PC-9 (cell line): ENCODE results near the gene FAXDC2. TPM values are rescaled to one million over a fixed set of nuclear protein-coding genes. Genes with fewer than 3 reads are reported as not detected.

Source experiments
- BruUV-seq: library from RNA; stranded (reverse); fragments of 400-500 nt; replicated peaks from 2 replicates; lab custom pipeline; 2021; lab: Mats Ljungman, UMichigan
- CTCF ChIA-PET: fragments of 300-600 bp; sonication (Branson Sonifier 250); formaldehyde crosslinking; loops from one replicate; lab custom pipeline; 2022; ENCODE audit warnings: antibody characterized with exemption; lab: Charles Lee
- POLR2A ChIA-PET: fragments of 300-600 bp; sonication (Branson Sonifier 250); formaldehyde crosslinking; loops from one replicate; lab custom pipeline; 2022; ENCODE audit warnings: antibody characterized with exemption; ENCODE audit not compliant: unreplicated experiment; lab: Charles Lee
- DNase-seq, 2 experiments: peaks; one replicate each; pipeline versions ENCODE4 v3.0.0 to v3.0.0-alpha.2; 2015 to 2022; ENCODE audit warnings: mixed read lengths in 1 of 2
- H2AFZ ChIP-seq: fragments of 200-600 bp; sonication (generic); 2 replicates; pipeline ENCODE4 v1.8.1; 2017; ENCODE audit warnings: antibody characterized with exemption
- H3F3A ChIP-seq: fragments of 200-600 bp; sonication (generic); 2 replicates; pipeline ENCODE4 v1.8.1; 2017; ENCODE audit warnings: antibody characterized with exemption, mild to moderate bottlenecking, low read depth; ENCODE audit not compliant: insufficient read depth
- H3K27ac ChIP-seq: fragments of 200-600 bp; sonication (generic); 2 replicates; pipeline ENCODE4 v1.6.1; 2016; ENCODE audit warnings: mixed run types
- H3K27me3 ChIP-seq: fragments of 200-600 bp; sonication (generic); 2 replicates; pipeline ENCODE4 v1.6.1; 2016; ENCODE audit warnings: low read depth, mixed run types; ENCODE audit not compliant: insufficient read depth
- H3K36me3 ChIP-seq: fragments of 200-600 bp; sonication (generic); 2 replicates; pipeline ENCODE4 v1.6.1; 2016; ENCODE audit warnings: low read depth, mixed run types
- H3K4me1 ChIP-seq: fragments of 200-600 bp; sonication (generic); replicated peaks from 2 replicates; pipeline ENCODE4 v1.6.1; 2016; ENCODE audit warnings: mixed run types; ENCODE audit not compliant: insufficient read depth
- H3K4me2 ChIP-seq: fragments of 200-600 bp; sonication (generic); 2 replicates; pipeline ENCODE4 v1.6.1; 2017; ENCODE audit warnings: mixed run types
- H3K4me3 ChIP-seq: fragments of 200-600 bp; sonication (generic); 2 replicates; pipeline ENCODE4 v1.6.1; 2016; ENCODE audit warnings: mixed run types
- H3K79me2 ChIP-seq: fragments of 200-600 bp; sonication (generic); 2 replicates; pipeline ENCODE4 v1.6.1; 2017; ENCODE audit warnings: low read depth, mixed run types
- H3K9me2 ChIP-seq: fragments of 200-600 bp; sonication (generic); 2 replicates; pipeline ENCODE4 v1.8.1; 2017; ENCODE audit warnings: mild to moderate bottlenecking; ENCODE audit not compliant: insufficient read depth
- H3K9me3 ChIP-seq: fragments of 200-600 bp; sonication (generic); 2 replicates; pipeline ENCODE4 v1.8.1; 2016; ENCODE audit warnings: low read depth; ENCODE audit not compliant: insufficient read depth
- H4K20me1 ChIP-seq: fragments of 200-600 bp; sonication (generic); 2 replicates; pipeline ENCODE4 v1.8.1; 2017; ENCODE audit not compliant: insufficient read depth
- EZH2 ChIP-seq: fragments of 200-600 bp; sonication (generic); IDR thresholded peaks from 2 replicates; pipeline ENCODE4 v1.8.0; 2017; ENCODE audit warnings: antibody characterized with exemption, low read depth
- intact Hi-C: fragments of 100-400 bp; cut with micrococcal nuclease; formaldehyde crosslinking; loops from one replicate; pipeline ENCODE4 v1.10.0; 2022; ENCODE audit not compliant: unreplicated experiment
- total RNA-seq: library from RNA; stranded (reverse); gene quantifications from 2 replicates; pipeline ENCODE4 v1.2.3, GENCODE V29; 2021
- TF ChIP-seq, protein P1 (sequence below): fragments of 200-600 bp; sonication (generic); conservative IDR thresholded peaks from 2 replicates; pipeline ENCODE4 v1.6.1; 2017; ENCODE audit warnings: mixed run types, antibody characterized with exemption, mild to moderate bottlenecking, moderate library complexity

FAXDC2 gene
- total RNA-seq, 1 experiment from 2014 or later: 0.70 TPM

DNA sequence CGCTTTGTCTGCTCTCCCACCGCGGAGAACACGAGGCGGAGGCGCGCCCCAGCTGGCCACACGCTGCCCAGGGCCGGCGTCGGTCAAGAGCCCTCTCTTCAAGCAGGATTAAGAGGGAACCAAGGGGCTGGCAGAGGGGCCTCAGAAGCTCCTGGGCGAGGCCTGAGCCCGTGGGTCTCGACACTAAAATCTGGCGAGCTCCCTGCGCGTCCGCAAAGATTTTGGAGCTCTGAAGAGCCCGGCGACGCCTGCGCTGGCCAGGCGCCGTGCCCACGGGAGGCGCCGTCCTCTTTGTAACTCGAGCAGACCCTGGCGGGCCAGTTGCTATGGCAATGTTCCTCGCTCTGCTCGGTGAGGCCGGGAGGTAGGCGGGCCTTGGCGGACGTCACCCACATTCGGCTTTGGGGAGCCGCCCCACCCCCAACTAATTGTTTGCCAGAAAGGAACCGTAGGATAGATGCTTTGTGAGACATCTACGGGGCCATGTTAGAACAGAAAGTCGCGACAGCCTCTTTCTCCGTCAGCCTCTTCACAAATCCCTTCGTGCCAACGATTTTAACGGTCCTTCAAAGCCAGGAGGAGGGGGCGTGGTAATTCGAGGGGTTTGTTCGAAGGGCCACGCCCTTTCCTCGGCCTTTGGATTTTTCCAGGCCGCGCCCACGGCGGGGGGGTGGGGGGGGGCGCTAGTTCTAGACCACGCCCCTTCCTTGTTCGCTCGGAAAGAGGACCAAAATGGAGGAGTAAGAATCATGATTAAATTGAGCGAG, 7.3 kb upstream of the FAXDC2 start:
- peaks cover 24% of the 10 kb centered on the region for H3K4me1 ChIP-seq
- POLR2A ChIA-PET: interaction anchor here (0.6 to 2.1 kb wide), 3 partner anchors 28 to 144 kb away, joined by 4 to 16 read pairs (median 4); partner anchors contain the start of gene GEMIN5
- DNase-seq: peak; percentile 88 to 94

DNA sequence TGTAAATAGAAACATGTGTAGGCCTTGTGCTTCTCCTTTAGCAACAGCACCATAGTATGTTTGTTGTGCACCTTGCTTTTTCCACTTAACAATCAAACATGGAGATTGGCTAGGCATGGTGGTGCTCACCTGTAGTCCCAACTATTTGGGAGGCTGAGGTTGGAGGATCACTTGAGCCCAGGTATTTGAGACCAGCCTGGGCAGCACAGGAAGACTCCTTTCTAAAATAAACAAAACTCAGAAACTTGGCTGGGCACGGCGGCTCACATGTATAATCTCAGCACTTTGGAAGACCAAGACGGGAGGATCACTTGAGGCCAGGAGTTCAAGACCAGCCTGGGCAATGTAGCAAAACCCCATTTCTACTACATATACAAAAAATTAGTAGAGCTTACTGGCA, 948 bp upstream of the FAXDC2 start:
- no peak overlapping the region for H2AFZ ChIP-seq
- no peak overlapping the region for H3K4me2 ChIP-seq
- H3K36me3 ChIP-seq: no peaks in the 10 kb centered on the region
- no peak overlapping the region for H3K4me3 ChIP-seq
- intact Hi-C loops: loop anchor here (10.0 kb wide), 1 partner anchor 407 kb away; the partner anchor contains the start of gene SAP30L
- CTCF ChIA-PET: no interaction called here
- POLR2A ChIA-PET: no interaction called here
- H3K9me3 ChIP-seq: no peaks in the 10 kb centered on the region
- no peak for DNase-seq
- peaks cover 4% of the 10 kb centered on the region; the same call in 1 of the 2 replicates for H3F3A ChIP-seq
- no peaks in the 10 kb centered on the region for H4K20me1 ChIP-seq
- no TSS peak for BruUV-seq
- TF ChIP-seq, protein P1, sequence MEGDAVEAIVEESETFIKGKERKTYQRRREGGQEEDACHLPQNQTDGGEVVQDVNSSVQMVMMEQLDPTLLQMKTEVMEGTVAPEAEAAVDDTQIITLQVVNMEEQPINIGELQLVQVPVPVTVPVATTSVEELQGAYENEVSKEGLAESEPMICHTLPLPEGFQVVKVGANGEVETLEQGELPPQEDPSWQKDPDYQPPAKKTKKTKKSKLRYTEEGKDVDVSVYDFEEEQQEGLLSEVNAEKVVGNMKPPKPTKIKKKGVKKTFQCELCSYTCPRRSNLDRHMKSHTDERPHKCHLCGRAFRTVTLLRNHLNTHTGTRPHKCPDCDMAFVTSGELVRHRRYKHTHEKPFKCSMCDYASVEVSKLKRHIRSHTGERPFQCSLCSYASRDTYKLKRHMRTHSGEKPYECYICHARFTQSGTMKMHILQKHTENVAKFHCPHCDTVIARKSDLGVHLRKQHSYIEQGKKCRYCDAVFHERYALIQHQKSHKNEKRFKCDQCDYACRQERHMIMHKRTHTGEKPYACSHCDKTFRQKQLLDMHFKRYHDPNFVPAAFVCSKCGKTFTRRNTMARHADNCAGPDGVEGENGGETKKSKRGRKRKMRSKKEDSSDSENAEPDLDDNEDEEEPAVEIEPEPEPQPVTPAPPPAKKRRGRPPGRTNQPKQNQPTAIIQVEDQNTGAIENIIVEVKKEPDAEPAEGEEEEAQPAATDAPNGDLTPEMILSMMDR: no peak
- TF ChIP-seq EZH2: no peak
- H3K9me2 ChIP-seq: no peaks in the 10 kb centered on the region
- no peaks in the 10 kb centered on the region for H3K27me3 ChIP-seq
- H3K79me2 ChIP-seq: no peaks in the 10 kb centered on the region
- no peaks in the 10 kb centered on the region for H3K4me1 ChIP-seq
- no peak overlapping the region for H3K27ac ChIP-seq

More for the DNA sequence above, 7.3 kb upstream of the FAXDC2 start:
- no peaks in the 10 kb centered on the region for H3K9me2 ChIP-seq
- H3K4me3 ChIP-seq: peak overlapping the region; percentile 88
- H3K27me3 ChIP-seq: no peaks in the 10 kb centered on the region
- H3F3A ChIP-seq: peaks cover 32% of the 10 kb centered on the region
- intact Hi-C loops: loop anchor here (1.0 to 10.0 kb wide), 5 partner anchors 22 to 413 kb away; partner anchors contain the start of genes LARP1 and SAP30L
- peak overlapping the region; percentile 84 for H3K27ac ChIP-seq
- peaks cover 43% of the 10 kb centered on the region for H3K79me2 ChIP-seq
- H2AFZ ChIP-seq: peak overlapping the region; percentile 96
- TF ChIP-seq, protein P1: no peak
- TF ChIP-seq EZH2: no peak
- no TSS peak for BruUV-seq
- H3K9me3 ChIP-seq: no peaks in the 10 kb centered on the region
- CTCF ChIA-PET: no interaction called here
- peaks cover 21% of the 10 kb centered on the region; the same call in 1 of the 2 replicates for H4K20me1 ChIP-seq
- H3K4me2 ChIP-seq: peak overlapping the region; percentile 93
- peaks cover 5% of the 10 kb centered on the region; the same call in 1 of the 2 replicates for H3K36me3 ChIP-seq

DNA sequence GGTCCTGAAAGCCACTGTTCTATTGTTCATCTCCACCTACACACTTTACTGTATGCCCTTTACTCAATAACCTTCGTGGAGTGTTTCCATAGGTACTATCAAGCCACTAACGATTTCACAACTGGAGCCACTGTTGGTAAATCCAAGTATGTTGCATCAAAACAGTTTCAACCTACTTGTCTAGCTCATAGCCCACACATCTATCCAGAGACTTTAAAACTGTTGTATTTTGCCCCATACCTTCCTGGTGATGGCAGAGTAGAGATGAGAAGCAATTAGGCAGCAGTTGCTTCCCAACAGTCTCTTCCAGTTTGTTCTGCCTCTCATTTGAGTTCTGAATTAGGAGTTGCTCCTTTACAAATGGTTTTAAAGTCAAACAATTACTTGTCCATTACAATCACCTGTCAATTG, 607 bp downstream of the FAXDC2 start:
- intact Hi-C loops: loop anchor here (10.0 kb wide), 1 partner anchor 405 kb away; the partner anchor contains the start of gene SAP30L
- Histone ChIP-seq H3K9me3 (no peaks in the 10 kb centered on the region), H3F3A (no peaks in the 10 kb centered on the region; the same call in 1 of the 2 replicates), H3K36me3 (no peaks in the 10 kb centered on the region), H3K4me2 (no peak overlapping the region), H3K79me2 (no peaks in the 10 kb centered on the region), H3K9me2 (no peaks in the 10 kb centered on the region), H4K20me1 (no peaks in the 10 kb centered on the region), H3K4me1 (no peaks in the 10 kb centered on the region), H3K27me3 (no peaks in the 10 kb centered on the region), H3K4me3 (no peak overlapping the region), H2AFZ (no peak overlapping the region), H3K27ac (no peak overlapping the region)
- ChIA-PET POLR2A (no interaction called here), CTCF (no interaction called here)
- TF ChIP-seq, protein P1: no peak
- no peak for TF ChIP-seq EZH2
- BruUV-seq: no TSS peak
- no peak for DNase-seq
